Cardiac ventricle fibroblast (primary cell): ENCODE results near the gene ETV3L. TPM values are rescaled to one million over a fixed set of nuclear protein-coding genes. Genes with fewer than 3 reads are reported as not detected.

Experiments used
- total RNA-seq: library from RNA; depleted of rRNA; stranded (reverse); fragments of >200 nt; gene quantifications from 2 replicates; pipeline ENCODE4 v1.2.3, GENCODE V29; 2015

Gene ETV3L
- total RNA-seq = not detected in 2 replicates

GRCh38 chr1:157099633-157100009, at the start of gene ETV3L:
Gene ETV3L (minus strand): TSS chr1:157099808. CDS start chr1:157099523, 285 bp downstream.

GRCh38 chr1:157138220-157139051, 38.8 kb upstream of the ETV3L start, which contains the start of gene ETV3:
Gene ETV3 (minus strand): TSS chr1:157138395. CDS start chr1:157136352, 2,043 bp downstream.

GRCh38 chr1:157045250-157046218, 54.1 kb downstream of the ETV3L start, which contains the start of gene ARHGEF11:
Gene ARHGEF11 (minus strand): TSS chr1:157045742. CDS start chr1:157044330, 1,412 bp downstream.

Other genes with a start within 250 kb of the ETV3L start
- under 0.01 TPM in 1 of 2 replicates, not detected in the other for gene INSRR, start 240.7 kb downstream of the ETV3L start, total RNA-seq
- gene NTRK1, start 238.9 kb downstream of the ETV3L start, total RNA-seq = 0.05 TPM in 1 of 2 replicates, not detected in the other
- gene PEAR1, start 206.1 kb downstream of the ETV3L start, total RNA-seq = 6.9 and 7.7 TPM in 2 replicates
- gene LRRC71, start 179.2 kb downstream of the ETV3L start, total RNA-seq = not detected in 2 replicates
- 21.5 and 36.5 TPM in 2 replicates for gene ARHGEF11, start 54.1 kb downstream of the ETV3L start, total RNA-seq
- 9.4 and 9.7 TPM in 2 replicates for gene ETV3, start 38.6 kb upstream of the ETV3L start, total RNA-seq